OCI-LY7 (cell line): ENCODE measurements around the gene UPB1. TPM values are rescaled to one million over a fixed set of nuclear protein-coding genes. Genes with fewer than 3 reads are reported as not detected.

Experiments used
- BruUV-seq: library from RNA; stranded (reverse); fragments of 400-500 nt; replicated peaks from 2 replicates; lab custom pipeline; 2021; lab: Mats Ljungman, UMichigan
- CTCF ChIA-PET: fragments of 300-600 bp; sonication (Branson Sonifier 250); formaldehyde crosslinking; loops from one replicate; lab custom pipeline; 2022; ENCODE audit warnings: antibody characterized with exemption; ENCODE audit not compliant: unreplicated experiment; lab: Charles Lee
- POLR2A ChIA-PET: fragments of 300-600 bp; sonication (Branson Sonifier 250); formaldehyde crosslinking; loops from one replicate; lab custom pipeline; 2022; ENCODE audit warnings: antibody characterized with exemption; lab: Charles Lee
- DNase-seq: peaks from one replicate; pipeline ENCODE4 v3.0.0-alpha.2; 2015; ENCODE audit warnings: low spot score
- H2AFZ ChIP-seq: fragments of 200-600 bp; sonication (generic), shearing (Covaris generic); 2 replicates; pipeline ENCODE4 v1.6.1; 2014; ENCODE audit warnings: mild to moderate bottlenecking, antibody characterized with exemption, low read length, moderate library complexity
- H3K27ac ChIP-seq: fragments of 200-600 bp; sonication (generic); 2 replicates; pipeline ENCODE4 v1.5.1; 2014; ENCODE audit warnings: mixed run types, low read depth, mild to moderate bottlenecking, moderate library complexity, low read length, inconsistent platforms; ENCODE audit not compliant: poor library complexity, severe bottlenecking
- H3K36me3 ChIP-seq: fragments of 200-600 bp; sonication (generic); 2 replicates; pipeline ENCODE4 v1.6.1; 2014; ENCODE audit warnings: mild to moderate bottlenecking, antibody characterized with exemption, low read length, moderate library complexity, mixed read lengths; ENCODE audit not compliant: insufficient read depth
- H3K4me1 ChIP-seq: fragments of 200-600 bp; sonication (generic); 2 replicates; pipeline ENCODE4 v1.5.1; 2014; ENCODE audit warnings: mild to moderate bottlenecking, low read length; ENCODE audit not compliant: insufficient read depth, poor library complexity, severe bottlenecking
- H3K4me2 ChIP-seq: fragments of 200-600 bp; sonication (generic); 2 replicates; pipeline ENCODE4 v1.6.1; 2014; ENCODE audit warnings: mild to moderate bottlenecking, low read length
- H3K4me3 ChIP-seq: fragments of 200-600 bp; sonication (generic); 2 replicates; pipeline ENCODE4 v1.5.1; 2014; ENCODE audit warnings: mild to moderate bottlenecking, low read depth, low read length; ENCODE audit not compliant: poor library complexity, severe bottlenecking
- H3K79me2 ChIP-seq: fragments of 200-600 bp; sonication (generic); 2 replicates; pipeline ENCODE4 v1.6.1; 2016; ENCODE audit warnings: low read depth, mild to moderate bottlenecking, low read length, moderate library complexity, mixed read lengths; ENCODE audit not compliant: insufficient read depth
- H3K9me2 ChIP-seq: fragments of 200-600 bp; sonication (generic); 2 replicates; pipeline ENCODE4 v1.6.1; 2016; ENCODE audit warnings: mild to moderate bottlenecking, low read length, mixed read lengths; ENCODE audit not compliant: insufficient read depth
- H3K9me3 ChIP-seq: fragments of 200-600 bp; sonication (generic); 2 replicates; pipeline ENCODE4 v1.6.1; 2014; ENCODE audit warnings: mild to moderate bottlenecking, mixed run types, low read length, mixed read lengths
- H4K20me1 ChIP-seq: fragments of 200-600 bp; sonication (generic); 2 replicates; pipeline ENCODE4 v1.6.1; 2014; ENCODE audit warnings: mild to moderate bottlenecking, antibody characterized with exemption, low read length, moderate library complexity, mixed read lengths; ENCODE audit not compliant: insufficient read depth
- EZH2phosphoT487 ChIP-seq: fragments of 200-600 bp; sonication (generic); IDR thresholded peaks from 2 replicates; pipeline ENCODE4 v1.6.1; 2018; ENCODE audit warnings: low read depth, borderline replicate concordance, mild to moderate bottlenecking, mixed run types, antibody characterized with exemption, low read length, moderate library complexity, mixed read lengths
- intact Hi-C: fragments of 100-400 bp; cut with micrococcal nuclease; formaldehyde crosslinking; loops from one replicate; pipeline ENCODE4 v1.10.0; 2022; ENCODE audit not compliant: unreplicated experiment
- total RNA-seq, 2 experiments: library from RNA; depleted of rRNA in 1 of 2; stranded (reverse); fragments of >200 nt in 1 of 2; shearing (Covaris generic) in 1 of 2; gene quantifications; 2 replicates each; pipeline ENCODE4 v1.2.3, GENCODE V29; 2014 to 2022
- TF ChIP-seq, protein P1 (sequence below): fragments of 200-600 bp; sonication (generic); conservative IDR thresholded peaks from 2 replicates; pipeline ENCODE4 v1.5.1; 2014; ENCODE audit warnings: mild to moderate bottlenecking, antibody characterized with exemption, low read length, moderate library complexity, mixed read lengths

UPB1 gene
- total RNA-seq, 2 experiments from 2014 or later: 0.69 to 0.70 TPM

DNA sequence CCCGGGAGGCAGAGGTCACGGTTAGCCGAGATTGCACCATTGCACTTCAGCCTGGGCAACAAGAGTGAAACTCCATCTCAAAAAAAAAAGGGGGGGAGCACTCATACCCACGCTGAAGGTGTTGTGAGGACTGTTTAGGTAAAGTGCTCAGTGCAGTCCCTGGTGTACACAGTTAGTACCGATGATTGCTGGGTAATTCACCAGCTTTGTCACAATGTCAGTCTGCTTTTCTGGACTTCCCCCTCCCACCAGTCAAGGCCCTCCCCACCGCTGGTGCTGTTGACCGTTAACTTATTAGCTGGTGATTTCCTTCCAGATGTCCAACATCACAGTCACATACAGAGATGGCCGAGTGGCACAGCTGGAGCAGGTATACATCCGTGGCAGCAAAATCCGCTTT, 72.5 kb downstream of the UPB1 start:
- Histone ChIP-seq H2AFZ (no peak overlapping the region), H4K20me1 (peaks cover 15% of the 10 kb centered on the region; the same call in 1 of the 2 replicates), H3K36me3 (peaks cover 94% of the 10 kb centered on the region), H3K79me2 (peaks cover 44% of the 10 kb centered on the region), H3K9me2 (no peaks in the 10 kb centered on the region), H3K4me1 (no peaks in the 10 kb centered on the region), H3K9me3 (no peaks in the 10 kb centered on the region), H3K4me2 (no peak overlapping the region), H3K4me3 (no peak overlapping the region), H3K27ac (no peak overlapping the region)
- intact Hi-C loops: no loop called here
- BruUV-seq: no TSS peak
- TF ChIP-seq, protein P1, sequence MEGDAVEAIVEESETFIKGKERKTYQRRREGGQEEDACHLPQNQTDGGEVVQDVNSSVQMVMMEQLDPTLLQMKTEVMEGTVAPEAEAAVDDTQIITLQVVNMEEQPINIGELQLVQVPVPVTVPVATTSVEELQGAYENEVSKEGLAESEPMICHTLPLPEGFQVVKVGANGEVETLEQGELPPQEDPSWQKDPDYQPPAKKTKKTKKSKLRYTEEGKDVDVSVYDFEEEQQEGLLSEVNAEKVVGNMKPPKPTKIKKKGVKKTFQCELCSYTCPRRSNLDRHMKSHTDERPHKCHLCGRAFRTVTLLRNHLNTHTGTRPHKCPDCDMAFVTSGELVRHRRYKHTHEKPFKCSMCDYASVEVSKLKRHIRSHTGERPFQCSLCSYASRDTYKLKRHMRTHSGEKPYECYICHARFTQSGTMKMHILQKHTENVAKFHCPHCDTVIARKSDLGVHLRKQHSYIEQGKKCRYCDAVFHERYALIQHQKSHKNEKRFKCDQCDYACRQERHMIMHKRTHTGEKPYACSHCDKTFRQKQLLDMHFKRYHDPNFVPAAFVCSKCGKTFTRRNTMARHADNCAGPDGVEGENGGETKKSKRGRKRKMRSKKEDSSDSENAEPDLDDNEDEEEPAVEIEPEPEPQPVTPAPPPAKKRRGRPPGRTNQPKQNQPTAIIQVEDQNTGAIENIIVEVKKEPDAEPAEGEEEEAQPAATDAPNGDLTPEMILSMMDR: no peak
- TF ChIP-seq EZH2phosphoT487: no peak
- no peak for DNase-seq
- ChIA-PET POLR2A (no interaction called here), CTCF (no interaction called here)

DNA sequence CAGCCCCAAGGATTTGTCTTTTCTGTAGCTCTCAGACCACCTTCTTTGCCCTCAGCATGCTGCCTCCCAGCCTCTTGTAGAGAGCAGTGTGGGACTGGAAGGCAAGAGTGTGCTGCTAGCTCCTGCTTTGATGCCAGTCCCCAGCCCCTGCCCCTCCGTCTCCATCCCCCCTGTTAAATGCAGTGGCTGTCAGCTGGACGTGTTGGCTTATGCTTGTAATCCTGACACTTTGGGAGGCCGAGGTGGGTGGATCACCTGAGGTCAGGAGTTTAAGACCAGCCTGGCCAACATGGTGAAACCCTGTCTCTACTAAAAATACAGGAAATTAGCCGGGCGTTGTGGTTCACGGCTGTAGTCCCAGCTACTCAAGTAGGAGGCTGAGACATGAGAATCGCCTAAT, 76.1 kb downstream of the UPB1 start:
- Histone ChIP-seq H3K36me3 (peaks cover 85% of the 10 kb centered on the region), H2AFZ (no peak overlapping the region), H3K9me3 (no peaks in the 10 kb centered on the region), H4K20me1 (no peaks in the 10 kb centered on the region), H3K27ac (no peak overlapping the region), H3K4me2 (no peak overlapping the region), H3K4me1 (no peaks in the 10 kb centered on the region), H3K9me2 (no peaks in the 10 kb centered on the region), H3K79me2 (peaks cover 8% of the 10 kb centered on the region), H3K4me3 (no peak overlapping the region)
- intact Hi-C loops: no loop called here
- CTCF ChIA-PET: no interaction called here
- TF ChIP-seq, protein P1: no peak
- no peak for TF ChIP-seq EZH2phosphoT487
- no TSS peak for BruUV-seq
- DNase-seq: no peak
- POLR2A ChIA-PET: no interaction called here

DNA sequence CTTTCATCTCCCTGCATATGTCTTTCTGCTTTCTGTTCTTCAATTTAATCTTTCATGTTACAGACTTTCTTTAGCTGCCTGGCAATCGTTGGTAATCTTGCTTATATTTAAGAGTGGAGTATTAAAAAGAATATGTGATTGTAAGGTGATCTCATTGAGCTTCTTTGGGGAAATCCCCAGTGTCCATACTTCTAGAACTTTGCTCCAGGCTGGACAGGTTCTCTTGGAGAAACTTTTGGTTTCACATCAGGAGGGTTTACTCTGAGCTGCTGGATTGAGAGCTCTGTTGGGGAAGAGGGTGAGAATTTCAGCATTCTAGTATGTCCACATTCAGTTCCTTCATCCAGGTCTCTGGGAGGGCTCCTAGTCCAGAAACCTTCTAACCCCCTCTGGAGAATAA, 81.6 kb downstream of the UPB1 start:
- Histone ChIP-seq H3K36me3 (peaks cover 43% of the 10 kb centered on the region), H3K9me2 (no peaks in the 10 kb centered on the region), H3K9me3 (no peaks in the 10 kb centered on the region), H3K27ac (no peak overlapping the region), H3K4me2 (no peak overlapping the region), H2AFZ (no peak overlapping the region), H3K79me2 (no peaks in the 10 kb centered on the region), H3K4me3 (no peak overlapping the region), H3K4me1 (no peaks in the 10 kb centered on the region), H4K20me1 (no peaks in the 10 kb centered on the region)
- no TSS peak for BruUV-seq
- no peak for DNase-seq
- CTCF ChIA-PET: no interaction called here
- intact Hi-C loops: no loop called here
- POLR2A ChIA-PET: no interaction called here
- TF ChIP-seq EZH2phosphoT487: no peak
- TF ChIP-seq, protein P1: no peak

Other genes starting within 250 kb of the UPB1 start
- 42.4 and 47.0 TPM in 2 replicates for gene SPECC1L, start 224.5 kb upstream of the UPB1 start, total RNA-seq (2014; rRNA removed; shearing (Covaris generic))
- 65.5 and 66.2 TPM in 2 replicates for gene SPECC1L, start 224.5 kb upstream of the UPB1 start, total RNA-seq (2022)
- 31.2 and 35.7 TPM in 2 replicates for gene ADORA2A, start 67.7 kb upstream of the UPB1 start, total RNA-seq (2014; rRNA removed; shearing (Covaris generic))
- 29.5 and 35.0 TPM in 2 replicates for gene ADORA2A, start 67.7 kb upstream of the UPB1 start, total RNA-seq (2022)
- 80.4 and 144 TPM in 2 replicates for gene GUCD1, start 59.8 kb downstream of the UPB1 start, total RNA-seq (2014; rRNA removed; shearing (Covaris generic))
- gene GUCD1, start 59.8 kb downstream of the UPB1 start, total RNA-seq (2022): 114 and 129 TPM in 2 replicates
- 264 and 278 TPM in 2 replicates for gene SNRPD3, start 60.7 kb downstream of the UPB1 start, total RNA-seq (2014; rRNA removed; shearing (Covaris generic))
- gene SNRPD3, start 60.7 kb downstream of the UPB1 start, total RNA-seq (2022): 153 and 166 TPM in 2 replicates
- gene LRRC75B, start 97.7 kb downstream of the UPB1 start, total RNA-seq (2014; rRNA removed; shearing (Covaris generic)): not detected in 2 replicates
- not detected in 2 replicates for gene LRRC75B, start 97.7 kb downstream of the UPB1 start, total RNA-seq (2022)
- gene GGT1, start 107.9 kb downstream of the UPB1 start, total RNA-seq (2014; rRNA removed; shearing (Covaris generic)): 5.8 and 14.0 TPM in 2 replicates
- 4.0 and 5.1 TPM in 2 replicates for gene GGT1, start 107.9 kb downstream of the UPB1 start, total RNA-seq (2022)